ENCODE data around the gene TRIM38.

Gene TRIM38

GRCh38 chr6:26028746-26029569 lies 66.4 kb downstream of the TRIM38 start:
- DNase-seq: no peak

- no peak for DNase-seq
Measured at GRCh38 chr6:26029570-26029856, 66.9 kb downstream of the TRIM38 start.

- DNase-seq: no peak
Measured at GRCh38 chr6:26029857-26030653, 67.5 kb downstream of the TRIM38 start.

GRCh38 chr6:26030716-26031115 lies 68.1 kb downstream of the TRIM38 start:
- no peak for DNase-seq

GRCh38 chr6:26031151-26031594 lies 68.6 kb downstream of the TRIM38 start:
- DNase-seq: no peak

- peak; percentile 64 for DNase-seq
Measured at GRCh38 chr6:26031595-26032339, 69.2 kb downstream of the TRIM38 start.

GRCh38 chr6:26032340-26033084 lies 69.9 kb downstream of the TRIM38 start:
- no peak for DNase-seq

- no peak for DNase-seq
Measured at GRCh38 chr6:26033085-26033940, 70.7 kb downstream of the TRIM38 start.

- no peak for DNase-seq
Measured at GRCh38 chr6:26033941-26034354, 71.3 kb downstream of the TRIM38 start.

- DNase-seq: no peak
Measured at GRCh38 chr6:26034905-26035304, 72.3 kb downstream of the TRIM38 start.
